H1 (cell line): ENCODE measurements around the gene CFLAR. TPM values are rescaled to one million over a fixed set of nuclear protein-coding genes. Genes with fewer than 3 reads are reported as not detected.
A peak's percentile ranks its signal among the peaks of the same experiment; 100 is the strongest.

Experiments used
- ASH2L ChIP-seq: fragments of 200-600, 300-600 bp; sonication (generic); IDR thresholded peaks from one replicate; pipeline ENCODE4 v1.7.1; 2017; ENCODE audit warnings: low read length
- CEBPB ChIP-seq: IDR thresholded peaks from 2 replicates; pipeline ENCODE4 v1.6.1; 2012; ENCODE audit warnings: low read depth, low read length
- CHD1 ChIP-seq: IDR thresholded peaks from 2 replicates; pipeline ENCODE4 v1.6.1; 2012; ENCODE audit warnings: low read depth, low read length, improper control_type of control experiment
- CREB1 ChIP-seq: IDR thresholded peaks from 2 replicates; pipeline ENCODE4 v1.6.1; 2012; ENCODE audit warnings: inconsistent platforms
- GABPA ChIP-seq: IDR thresholded peaks from 2 replicates; pipeline ENCODE4 v1.6.1; 2011; ENCODE audit warnings: mild to moderate bottlenecking, low read length, moderate library complexity, borderline replicate concordance; ENCODE audit not compliant: insufficient read depth
- JUN ChIP-seq: IDR thresholded peaks from 2 replicates; pipeline ENCODE4 v1.6.1; 2011; ENCODE audit warnings: low read depth, mild to moderate bottlenecking, improper control_type of control experiment, low read length
- POLR2AphosphoS5 ChIP-seq: IDR thresholded peaks from 2 replicates; pipeline ENCODE4 v1.6.1; 2011; ENCODE audit warnings: low read depth, low read length
- SIX5 ChIP-seq: IDR thresholded peaks from 2 replicates; pipeline ENCODE4 v1.6.1; 2011; ENCODE audit warnings: mild to moderate bottlenecking, low read depth, low read length
- YY1 ChIP-seq: IDR thresholded peaks from 2 replicates; pipeline ENCODE4 v1.6.1; 2011; ENCODE audit warnings: low read depth, mild to moderate bottlenecking, low read length
- polyA plus RNA-seq, 7 experiments: library from polyadenylated mRNA; depleted of rRNA in 3 of 7; stranded (reverse) in 5 of 7; unstranded in 2 of 7; fragments of >200 nt in 5 of 7; fragments of 200-250 nt in 2 of 7; gene quantifications; 1 replicate in 5 of 7; 2 replicates in 1 of 7; 4 replicates in 1 of 7; pipeline versions ENCODE4 v1.2.1 to v1.2.3, GENCODE V29; 2011 to 2013; ENCODE audit warnings: missing spikeins in 2 of 7, mixed read lengths in 2 of 7
- total RNA-seq: library from RNA; stranded (reverse); fragmentation: NEBNext Ultra II Directional; extraction: Animal tissue kit (Norgen Biotek cat#: 25700); gene quantifications from 2 replicates; pipeline ENCODE4 v1.2.1, GENCODE V29; 2021
- TF ChIP-seq, protein P1 (sequence below): IDR thresholded peaks from 2 replicates; pipeline ENCODE4 v1.6.1; 2011; ENCODE audit warnings: low read depth, mild to moderate bottlenecking, low read length; ENCODE audit not compliant: insufficient read depth

The CFLAR gene
- total and polyA plus RNA-seq, 2 of the 8 experiments (the other 6 are each of a cell fraction or from before 2014, with no cell fraction given): 1.1 to 3.9 TPM

- TF ChIP-seq YY1 (peak; percentile 85), CHD1 (no peak), CREB1 (no peak), GABPA (0 out of 2 replicates have a peak, but pooled peaks have one; percentile 44), SIX5 (no peak), ASH2L (peak; percentile 83), JUN (no peak), POLR2AphosphoS5 (peak; percentile 24), CEBPB (peak; percentile 1; the same call in 1 of the 2 replicates)
- TF ChIP-seq, protein P1, sequence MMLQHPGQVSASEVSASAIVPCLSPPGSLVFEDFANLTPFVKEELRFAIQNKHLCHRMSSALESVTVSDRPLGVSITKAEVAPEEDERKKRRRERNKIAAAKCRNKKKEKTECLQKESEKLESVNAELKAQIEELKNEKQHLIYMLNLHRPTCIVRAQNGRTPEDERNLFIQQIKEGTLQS: no peak
These were observed at the start of gene CFLAR (continued) for GRCh38 chr2:201116115-201116958.
